HL-60 (cell line): ENCODE data around the gene TTC39A.

Source experiments
- DNase-seq, 2 experiments: peaks; one replicate each; pipeline ENCODE4 v3.0.0-alpha.2; 2010 to 2020; ENCODE audit warnings: low read depth in 1 of 2, low spot score in 1 of 2
- H3K27ac ChIP-seq: fragments of 250-450 bp; sonication (Bioruptor Pico); replicated peaks from 2 replicates; pipeline ENCODE4 v1.5.1; 2020; ENCODE audit warnings: mild to moderate bottlenecking, moderate library complexity
- H3K27me3 ChIP-seq: fragments of 250-450 bp; sonication (Bioruptor Pico); 2 replicates; pipeline ENCODE4 v1.5.1; 2021; ENCODE audit warnings: mild to moderate bottlenecking, moderate library complexity; ENCODE audit not compliant: insufficient read depth, poor library complexity, severe bottlenecking
- H3K4me3 ChIP-seq: replicated peaks from 2 replicates; pipeline ENCODE4 v1.5.1; 2011; ENCODE audit warnings: mild to moderate bottlenecking, control low read depth, low read length; ENCODE audit not compliant: insufficient read depth
- CTCF ChIP-seq: IDR thresholded peaks from one replicate; pipeline ENCODE4 v1.5.1; 2011; ENCODE audit warnings: low read length, control low read depth, inconsistent platforms; ENCODE audit not compliant: insufficient read depth
- GABPA ChIP-seq: IDR thresholded peaks from 2 replicates; pipeline ENCODE4 v1.6.1; 2012; ENCODE audit warnings: low read depth
- POLR2AphosphoS5 ChIP-seq: IDR thresholded peaks from 2 replicates; pipeline ENCODE4 v1.6.1; 2012; ENCODE audit warnings: low read depth
- REST ChIP-seq: IDR thresholded peaks from 2 replicates; pipeline ENCODE4 v1.6.1; 2012; ENCODE audit warnings: low read depth; ENCODE audit not compliant: insufficient replicate concordance
- SPI1 ChIP-seq: IDR thresholded peaks from 2 replicates; pipeline ENCODE4 v1.6.1; 2012; ENCODE audit warnings: low read depth, mild to moderate bottlenecking, borderline replicate concordance

The TTC39A gene

GRCh38 chr1:51276286-51276685 is 54.1 kb downstream of the TTC39A start:
- TF ChIP-seq SPI1 (no peak), REST (no peak), POLR2AphosphoS5 (no peak), GABPA (no peak), CTCF (no peak)
- Histone ChIP-seq H3K27me3 (no peaks in the 10 kb centered on the region), H3K27ac (no peak overlapping the region), H3K4me3 (no peak overlapping the region)
- no peak for DNase-seq

DNA sequence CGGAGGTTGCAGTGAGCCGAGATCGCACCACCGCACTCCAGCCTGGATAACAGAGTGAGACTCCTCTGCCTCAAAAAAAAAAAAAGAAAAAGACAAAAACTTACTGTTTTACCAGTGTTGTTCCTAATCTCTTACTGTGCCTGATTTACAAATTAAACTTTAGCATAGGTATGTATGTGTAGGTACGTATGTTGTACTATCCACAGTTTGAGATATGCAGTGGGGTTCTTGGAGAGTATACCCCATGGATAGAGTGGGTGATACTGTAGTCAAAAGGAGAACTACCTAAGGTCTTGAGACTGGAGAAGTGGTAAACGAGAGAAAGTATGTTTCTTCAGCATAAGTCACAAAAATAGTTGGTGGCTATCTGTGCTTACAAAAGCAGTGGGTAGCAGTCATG is 55.7 kb downstream of the TTC39A start:
- no peak for DNase-seq
- TF ChIP-seq GABPA (no peak), CTCF (no peak), REST (no peak), POLR2AphosphoS5 (no peak), SPI1 (no peak)
- H3K4me3 ChIP-seq: no peak overlapping the region
- H3K27ac ChIP-seq: no peak overlapping the region
- H3K27me3 ChIP-seq: no peaks in the 10 kb centered on the region

GRCh38 chr1:51272916-51273315 is 57.4 kb downstream of the TTC39A start:
- DNase-seq: no peak
- TF ChIP-seq CTCF (no peak), REST (no peak), SPI1 (no peak), POLR2AphosphoS5 (no peak)
- Histone ChIP-seq H3K4me3 (no peak overlapping the region), H3K27ac (no peak overlapping the region), H3K27me3 (no peaks in the 10 kb centered on the region)
